Measurements from ENCODE around the gene PTGFRN.
"Not testable (repeated sequence)": the region's sequence is repeated elsewhere in the genome, so short reads cannot be mapped to it uniquely, and the experiment has no call there.

The PTGFRN gene

DNA sequence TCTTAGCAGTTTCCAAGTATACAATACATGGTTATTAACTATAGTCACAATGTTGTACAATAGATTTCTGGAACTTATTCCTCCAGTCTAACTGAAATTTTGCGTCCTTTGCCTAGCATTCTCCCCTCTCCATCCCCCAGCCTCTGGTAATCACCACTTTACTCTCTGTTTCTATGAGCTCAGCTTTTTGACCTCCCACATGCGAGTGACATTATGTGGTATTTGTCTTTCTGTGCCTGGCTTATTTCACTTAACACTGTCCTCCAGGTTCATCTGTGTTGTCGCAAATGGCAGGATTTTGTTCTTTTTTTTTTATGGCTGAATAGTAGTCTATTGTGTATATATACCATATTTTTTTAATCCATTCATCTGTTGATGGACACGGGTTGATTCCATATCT lies 47.9 kb downstream of the PTGFRN start:
- DNase-seq (ENCODE audit: low spot score in 2 of 2) (no peak), ATAC-seq (replicated peaks; ENCODE audit: extremely low read depth, poor library complexity, severe bottlenecking) (no peak)
- H3K9me3 Mint-ChIP-seq: no peaks in the 10 kb centered on the region
- no peaks in the 10 kb centered on the region for H3K27me3 Mint-ChIP-seq
- no peak overlapping the region for H3K4me3 Mint-ChIP-seq
- no peaks in the 10 kb centered on the region for H3K4me1 Mint-ChIP-seq
- H3K27ac Mint-ChIP-seq (ENCODE audit: low read depth): no peak overlapping the region
- H3K36me3 Mint-ChIP-seq (ENCODE audit: insufficient read depth): no peaks in the 10 kb centered on the region

DNA sequence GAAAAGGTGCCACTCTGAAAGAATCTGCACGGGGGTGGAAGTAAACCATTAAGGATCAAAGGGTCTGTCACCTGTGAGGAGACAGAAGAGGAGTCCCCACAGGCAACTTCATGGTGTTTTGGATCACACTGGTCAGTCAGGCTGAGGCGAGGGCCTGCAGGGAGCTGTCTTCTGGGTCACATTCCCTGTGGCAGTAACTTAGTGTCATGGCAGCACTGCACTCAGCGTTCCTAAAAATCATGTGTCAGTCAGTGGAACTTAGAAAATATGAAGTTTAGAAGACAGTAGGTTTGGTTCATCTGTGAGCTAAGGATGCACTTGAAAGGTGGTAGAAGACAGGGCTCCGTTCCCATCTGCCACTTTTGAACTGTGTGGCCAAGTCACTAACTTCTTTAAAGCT lies 48.4 kb downstream of the PTGFRN start:
- H3K36me3 Mint-ChIP-seq (ENCODE audit: insufficient read depth): no peaks in the 10 kb centered on the region
- no peak overlapping the region for H3K27ac Mint-ChIP-seq (ENCODE audit: low read depth)
- H3K9me3 Mint-ChIP-seq: no peaks in the 10 kb centered on the region
- no peaks in the 10 kb centered on the region for H3K4me1 Mint-ChIP-seq
- DNase-seq (ENCODE audit: low spot score in 2 of 2) (no peak), ATAC-seq (replicated peaks; ENCODE audit: extremely low read depth, poor library complexity, severe bottlenecking) (no peak)
- H3K4me3 Mint-ChIP-seq: no peak overlapping the region
- H3K27me3 Mint-ChIP-seq: no peaks in the 10 kb centered on the region

DNA sequence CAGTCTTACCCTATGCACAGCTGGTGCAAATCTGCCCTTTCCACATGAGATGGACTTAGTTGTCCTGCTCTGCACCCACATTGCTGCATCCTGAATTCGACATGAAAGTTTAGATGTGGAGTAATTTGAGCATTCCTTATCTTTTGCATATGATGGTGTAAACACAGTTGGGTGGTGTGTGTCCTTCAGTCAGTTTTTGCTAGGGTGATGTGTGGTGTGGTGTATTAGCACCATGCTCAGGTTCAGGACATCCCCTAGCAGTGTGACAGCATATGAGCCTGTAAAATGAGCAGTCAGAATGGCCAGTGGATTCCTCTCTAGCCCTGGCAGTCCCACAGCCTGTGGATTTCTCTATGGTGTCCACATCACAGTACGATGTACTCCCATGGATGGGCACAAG lies 49.3 kb downstream of the PTGFRN start:
- H3K27me3 Mint-ChIP-seq: no peaks in the 10 kb centered on the region
- H3K4me3 Mint-ChIP-seq: no peak overlapping the region
- no peaks in the 10 kb centered on the region for H3K4me1 Mint-ChIP-seq
- no peak overlapping the region for H3K27ac Mint-ChIP-seq (ENCODE audit: low read depth)
- ATAC-seq (replicated peaks; ENCODE audit: extremely low read depth, poor library complexity, severe bottlenecking) (no peak), DNase-seq (ENCODE audit: low spot score in 2 of 2) (no peak)
- H3K9me3 Mint-ChIP-seq: no peaks in the 10 kb centered on the region
- H3K36me3 Mint-ChIP-seq (ENCODE audit: insufficient read depth): no peaks in the 10 kb centered on the region

DNA sequence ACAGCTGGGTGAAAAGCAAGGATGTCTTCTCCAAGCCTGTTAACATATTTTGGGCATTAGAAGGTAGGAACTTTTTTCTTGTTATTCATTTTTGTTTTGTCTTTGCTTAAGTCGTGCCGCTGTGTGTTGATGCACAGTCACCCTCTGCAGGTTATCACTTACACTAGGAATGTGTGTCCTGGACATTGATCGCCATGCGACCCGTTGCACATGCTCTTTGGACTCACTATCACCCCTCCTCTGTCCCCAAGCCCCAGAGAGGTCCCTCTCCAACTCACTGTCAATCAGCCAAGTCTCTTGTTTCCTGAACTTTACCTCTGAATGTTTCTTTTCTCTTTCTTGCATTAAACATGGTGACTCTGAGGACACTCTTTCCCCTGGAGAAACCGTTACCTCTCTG lies 51.9 kb downstream of the PTGFRN start:
- H3K36me3 Mint-ChIP-seq (ENCODE audit: insufficient read depth): peaks cover 1% of the 10 kb centered on the region
- no peaks in the 10 kb centered on the region for H3K27me3 Mint-ChIP-seq

DNA sequence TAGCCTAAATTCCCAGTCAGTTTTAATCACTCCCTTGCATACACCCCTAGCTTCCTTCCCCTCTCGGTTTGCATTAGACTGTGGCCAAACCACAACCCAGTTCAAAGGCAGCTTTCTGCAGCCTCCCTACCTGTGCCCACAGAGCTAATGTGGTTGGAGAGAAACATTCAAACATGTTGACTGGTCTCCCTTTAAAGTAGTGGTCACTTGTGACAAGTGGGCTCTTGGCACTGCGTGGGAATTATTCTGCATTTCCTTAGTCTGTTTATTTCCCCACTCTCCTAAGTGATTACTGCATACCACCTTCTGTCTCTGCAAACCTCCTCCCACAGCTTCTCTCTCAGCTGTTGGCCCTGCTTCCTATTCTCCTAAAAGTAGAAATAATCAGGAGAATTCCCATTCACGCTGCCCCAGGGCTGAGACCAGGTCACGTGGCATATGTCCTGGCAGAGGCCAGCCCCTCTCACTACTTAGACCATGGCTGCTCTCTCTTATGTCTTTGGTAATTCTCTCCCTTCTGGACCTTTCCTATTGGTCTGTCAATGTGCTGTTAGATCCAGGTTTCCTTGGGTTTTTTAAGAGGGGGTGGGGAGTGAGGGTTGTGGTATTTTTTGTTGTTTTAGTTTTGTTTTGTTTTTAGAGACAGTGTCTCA lies 53.4 kb downstream of the PTGFRN start:
- no peak for DNase-seq (ENCODE audit: low spot score in 2 of 2)
- Mint-ChIP-seq H3K4me1 (no peaks in the 10 kb centered on the region), H3K9me3 (no peaks in the 10 kb centered on the region), H3K27ac (ENCODE audit: low read depth) (no peak overlapping the region), H3K27me3 (no peaks in the 10 kb centered on the region), H3K36me3 (ENCODE audit: insufficient read depth) (peaks cover 1% of the 10 kb centered on the region), H3K4me3 (no peak overlapping the region)
- no peak for ATAC-seq (replicated peaks; ENCODE audit: extremely low read depth, poor library complexity, severe bottlenecking)

More for the DNA sequence above, 51.9 kb downstream of the PTGFRN start:
- no peak for ATAC-seq (replicated peaks; ENCODE audit: extremely low read depth, poor library complexity, severe bottlenecking)
- Mint-ChIP-seq H3K9me3 (no peaks in the 10 kb centered on the region), H3K4me3 (no peak overlapping the region), H3K27ac (ENCODE audit: low read depth) (no peak overlapping the region), H3K4me1 (no peaks in the 10 kb centered on the region)
- no peak for DNase-seq (ENCODE audit: low spot score in 2 of 2)

DNA sequence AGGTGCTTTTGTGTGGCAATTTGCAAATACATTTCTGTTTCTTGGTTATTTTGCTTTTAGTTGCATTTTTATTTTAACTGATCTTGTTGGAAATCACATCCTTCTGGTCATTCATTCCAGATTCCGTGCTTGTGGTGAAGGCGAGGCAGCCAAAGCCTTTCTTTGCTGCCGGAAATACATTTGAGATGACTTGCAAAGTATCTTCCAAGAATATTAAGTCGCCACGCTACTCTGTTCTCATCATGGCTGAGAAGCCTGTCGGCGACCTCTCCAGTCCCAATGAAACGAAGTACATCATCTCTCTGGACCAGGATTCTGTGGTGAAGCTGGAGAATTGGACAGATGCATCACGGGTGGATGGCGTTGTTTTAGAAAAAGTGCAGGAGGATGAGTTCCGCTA lies 57.1 kb downstream of the PTGFRN start:
- Mint-ChIP-seq H3K27ac (ENCODE audit: low read depth) (no peak overlapping the region), H3K9me3 (no peaks in the 10 kb centered on the region), H3K4me3 (no peak overlapping the region), H3K36me3 (ENCODE audit: insufficient read depth) (peaks cover 1% of the 10 kb centered on the region), H3K27me3 (no peaks in the 10 kb centered on the region), H3K4me1 (no peaks in the 10 kb centered on the region)
- DNase-seq (ENCODE audit: low spot score in 2 of 2) (no peak), ATAC-seq (replicated peaks; ENCODE audit: extremely low read depth, poor library complexity, severe bottlenecking) (no peak)

DNA sequence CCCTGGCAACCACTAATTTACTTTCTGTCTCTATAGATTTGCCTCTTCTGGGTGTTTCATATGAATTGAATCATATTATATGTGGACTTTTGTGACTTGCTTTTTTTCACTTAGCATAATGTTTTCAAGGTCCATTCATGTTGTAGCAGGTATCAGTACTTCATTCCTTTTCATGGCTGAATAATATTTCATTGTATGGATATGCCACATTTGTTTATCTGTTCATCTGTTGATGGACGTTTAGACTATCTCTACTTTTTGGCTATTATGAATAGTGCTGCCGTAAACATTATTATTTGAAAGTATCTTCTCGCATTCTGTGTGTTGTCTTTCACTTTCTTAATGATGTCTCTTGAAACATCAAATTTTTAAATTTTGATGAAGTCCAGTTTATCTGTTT lies 59.0 kb downstream of the PTGFRN start:
- Mint-ChIP-seq H3K36me3 (ENCODE audit: insufficient read depth) (peaks cover 1% of the 10 kb centered on the region), H3K4me1 (no peaks in the 10 kb centered on the region), H3K27ac (ENCODE audit: low read depth) (no peak overlapping the region), H3K9me3 (no peaks in the 10 kb centered on the region), H3K4me3 (no peak overlapping the region), H3K27me3 (peaks cover 2% of the 10 kb centered on the region)
- ATAC-seq (replicated peaks; ENCODE audit: extremely low read depth, poor library complexity, severe bottlenecking) (no peak), DNase-seq (ENCODE audit: low spot score in 2 of 2) (no peak)

DNA sequence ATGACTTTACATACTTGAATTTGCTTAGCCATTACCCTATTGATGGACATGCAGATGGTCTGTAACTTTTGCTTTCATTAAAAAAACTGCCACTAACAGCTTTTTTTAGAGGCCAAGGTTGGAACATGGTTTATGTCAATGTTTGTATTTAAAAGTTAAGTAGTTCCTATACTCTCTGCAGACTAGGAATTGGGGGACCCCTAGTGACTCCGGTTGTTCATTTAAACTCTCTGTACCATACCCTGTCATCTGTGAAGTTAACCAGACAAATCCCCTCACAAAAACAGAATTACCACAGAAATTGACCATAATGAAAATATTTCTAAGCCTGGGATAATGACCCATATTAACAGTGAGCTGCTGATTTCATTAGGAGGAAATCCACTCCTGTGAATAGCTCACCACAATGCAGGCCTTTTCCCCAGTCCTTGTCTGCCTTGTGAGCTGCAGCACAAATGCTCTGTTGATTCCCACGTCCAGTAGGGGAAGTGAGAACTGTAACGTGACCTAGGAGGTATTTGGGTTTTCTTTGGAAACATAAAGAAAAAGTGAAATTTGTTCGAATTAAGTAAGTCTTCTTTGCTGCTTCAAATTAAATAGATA lies 61.6 kb downstream of the PTGFRN start:
- Mint-ChIP-seq H3K27ac (ENCODE audit: low read depth) (no peak overlapping the region), H3K27me3 (peaks cover 23% of the 10 kb centered on the region), H3K9me3 (no peaks in the 10 kb centered on the region), H3K36me3 (ENCODE audit: insufficient read depth) (no peaks in the 10 kb centered on the region), H3K4me3 (no peak overlapping the region), H3K4me1 (no peaks in the 10 kb centered on the region)
- ATAC-seq (replicated peaks; ENCODE audit: extremely low read depth, poor library complexity, severe bottlenecking) (no peak), DNase-seq (ENCODE audit: low spot score in 2 of 2) (no peak)

DNA sequence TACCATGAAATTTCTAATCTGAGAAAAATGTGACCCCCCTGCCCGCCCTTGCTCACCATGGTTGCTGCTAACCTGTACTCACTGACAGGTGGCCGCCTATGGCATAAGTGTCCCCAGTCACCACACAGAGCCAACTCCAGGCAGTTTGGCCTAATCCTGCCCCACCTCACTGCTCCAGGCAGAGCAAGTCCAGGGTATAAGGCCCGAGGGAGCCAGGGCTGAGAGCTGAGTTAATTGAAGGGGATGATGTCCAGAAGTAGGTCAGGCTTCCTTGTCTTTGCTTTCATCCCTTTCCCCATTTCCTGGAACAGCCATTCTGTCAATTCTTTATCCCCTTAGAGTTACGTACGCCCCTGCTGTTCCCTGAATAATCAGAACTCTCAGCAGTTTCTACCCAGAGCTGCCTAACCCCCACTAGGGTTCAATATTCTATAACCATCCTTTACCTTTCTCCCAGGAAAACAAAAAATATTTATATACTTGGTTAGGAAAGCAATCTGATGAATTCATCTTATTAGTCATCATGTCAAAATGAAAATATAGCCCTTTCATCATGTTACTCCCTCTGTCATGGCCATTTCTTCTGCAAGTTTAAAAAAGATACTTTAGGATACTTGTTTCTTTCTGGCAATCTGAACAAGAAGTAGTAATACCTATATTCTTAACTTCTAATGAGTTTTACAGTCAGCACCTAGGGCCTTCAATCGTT lies 62.4 kb downstream of the PTGFRN start:
- no peak for ATAC-seq (replicated peaks; ENCODE audit: extremely low read depth, poor library complexity, severe bottlenecking)
- peaks cover 31% of the 10 kb centered on the region for H3K27me3 Mint-ChIP-seq

DNA sequence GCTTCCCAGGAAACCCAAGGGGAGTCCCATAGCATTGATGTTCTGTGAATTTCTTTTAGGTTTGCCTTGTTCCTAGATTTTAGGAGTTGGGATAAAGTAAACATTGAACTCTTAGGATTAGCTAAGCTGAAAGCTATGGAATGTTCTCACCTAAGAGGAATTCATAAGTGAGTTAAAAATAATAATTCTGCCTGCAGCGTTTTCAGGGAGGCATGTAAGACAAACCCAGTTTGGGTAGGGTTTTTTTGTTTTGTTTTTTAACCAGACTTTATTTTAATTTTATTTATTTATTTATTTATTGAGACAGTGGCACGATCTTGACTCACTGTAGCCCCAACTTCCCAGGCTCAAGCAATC lies 62.9 kb downstream of the PTGFRN start:
- Mint-ChIP-seq H3K27ac (ENCODE audit: low read depth) (no peak overlapping the region), H3K9me3 (no peaks in the 10 kb centered on the region), H3K4me3 (no peak overlapping the region), H3K27me3 (peaks cover 36% of the 10 kb centered on the region), H3K36me3 (ENCODE audit: insufficient read depth) (no peaks in the 10 kb centered on the region), H3K4me1 (no peaks in the 10 kb centered on the region)
- no peak for ATAC-seq (replicated peaks; ENCODE audit: extremely low read depth, poor library complexity, severe bottlenecking)
- DNase-seq (ENCODE audit: low spot score in 2 of 2): no peak

More for the DNA sequence above, 62.4 kb downstream of the PTGFRN start:
- H3K27ac Mint-ChIP-seq (ENCODE audit: low read depth): no peak overlapping the region
- H3K4me3 Mint-ChIP-seq: no peak overlapping the region
- no peaks in the 10 kb centered on the region for H3K36me3 Mint-ChIP-seq (ENCODE audit: insufficient read depth)
- no peaks in the 10 kb centered on the region for H3K9me3 Mint-ChIP-seq
- DNase-seq (ENCODE audit: low spot score in 2 of 2): no peak
- H3K4me1 Mint-ChIP-seq: no peaks in the 10 kb centered on the region

DNA sequence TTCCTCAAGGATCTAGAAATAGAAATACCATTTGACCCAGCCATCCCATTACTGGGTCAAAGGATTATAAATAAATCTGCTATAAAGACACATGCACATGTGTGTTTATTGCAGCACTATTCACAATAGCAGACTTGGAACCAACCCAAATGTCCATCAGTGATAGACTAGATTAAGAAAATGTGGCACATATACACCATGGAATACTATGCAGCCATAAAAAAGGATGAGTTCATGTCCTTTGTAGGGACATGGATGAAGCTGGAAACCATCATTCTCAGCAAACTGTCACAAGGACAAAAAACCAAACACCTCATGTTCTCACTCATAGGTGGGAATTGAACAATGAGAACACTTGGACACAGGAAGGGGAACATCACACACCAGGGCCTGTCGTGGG lies 70.6 kb downstream of the PTGFRN start:
- ATAC-seq (replicated peaks; ENCODE audit: extremely low read depth, poor library complexity, severe bottlenecking); DNase-seq (ENCODE audit: low spot score in 2 of 2); H3K4me1 Mint-ChIP-seq; H3K9me3 Mint-ChIP-seq; H3K27ac Mint-ChIP-seq (ENCODE audit: low read depth); H3K4me3 Mint-ChIP-seq; H3K36me3 Mint-ChIP-seq (ENCODE audit: insufficient read depth): not testable (repeated sequence)
- peaks cover 26% of the 10 kb centered on the region for H3K27me3 Mint-ChIP-seq

DNA sequence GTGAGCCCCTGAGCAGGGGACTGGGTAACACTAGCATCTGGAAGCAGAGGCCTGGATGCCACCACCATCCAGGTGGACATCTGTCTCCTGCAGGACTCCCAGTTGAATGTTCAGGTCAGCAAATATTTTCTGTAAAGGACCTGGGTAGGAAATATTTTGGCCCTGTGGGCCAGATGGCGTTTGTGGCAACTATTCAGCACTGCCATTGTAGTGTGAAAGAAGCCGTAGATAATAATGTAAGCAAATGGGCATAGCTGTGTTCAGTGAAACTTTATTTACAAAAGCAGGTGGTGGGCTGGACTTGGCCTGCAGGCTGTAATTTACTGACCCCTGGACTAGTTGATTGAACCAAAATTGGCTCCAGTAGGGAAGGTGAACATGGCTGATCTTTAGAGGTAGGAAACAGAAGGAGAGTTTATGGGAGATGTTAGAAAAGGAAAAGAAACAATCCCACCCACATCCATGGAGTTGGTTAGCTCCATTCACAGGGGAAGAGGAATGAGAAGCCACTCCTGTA lies 71.9 kb downstream of the PTGFRN start:
- H3K27ac Mint-ChIP-seq (ENCODE audit: low read depth): no peak overlapping the region
- no peaks in the 10 kb centered on the region for H3K9me3 Mint-ChIP-seq
- H3K4me1 Mint-ChIP-seq: peaks cover 2% of the 10 kb centered on the region
- DNase-seq (ENCODE audit: low spot score in 2 of 2) (no peak), ATAC-seq (replicated peaks; ENCODE audit: extremely low read depth, poor library complexity, severe bottlenecking) (no peak)
- H3K27me3 Mint-ChIP-seq: peaks cover 13% of the 10 kb centered on the region
- H3K4me3 Mint-ChIP-seq: no peak overlapping the region
- H3K36me3 Mint-ChIP-seq (ENCODE audit: insufficient read depth): peaks cover 1% of the 10 kb centered on the region
